Fibroblast of villous mesenchyme (primary cell): ENCODE results near the gene BNIPL. TPM values are rescaled to one million over a fixed set of nuclear protein-coding genes. Genes with fewer than 3 reads are reported as not detected.

Experiments
- DNase-seq: peaks from one replicate; pipeline ENCODE4 v3.0.0-alpha.2; 2010; ENCODE audit warnings: low read depth
- H3K4me3 ChIP-seq: 2 replicates; pipeline ENCODE4 v1.5.1; 2011; ENCODE audit warnings: low read depth, mild to moderate bottlenecking, low read length
- total RNA-seq: library from RNA; depleted of rRNA; stranded (reverse); fragments of >200 nt; gene quantifications from 2 replicates; pipeline ENCODE4 v1.2.3, GENCODE V29; 2012
- TF ChIP-seq, protein P1 (sequence below): IDR thresholded peaks from 2 replicates; pipeline ENCODE4 v1.5.1; 2012; ENCODE audit warnings: low read depth, mild to moderate bottlenecking, low read length; ENCODE audit not compliant: insufficient read depth

BNIPL gene
- total RNA-seq, 1 donor, result under 0.01 TPM

DNA sequence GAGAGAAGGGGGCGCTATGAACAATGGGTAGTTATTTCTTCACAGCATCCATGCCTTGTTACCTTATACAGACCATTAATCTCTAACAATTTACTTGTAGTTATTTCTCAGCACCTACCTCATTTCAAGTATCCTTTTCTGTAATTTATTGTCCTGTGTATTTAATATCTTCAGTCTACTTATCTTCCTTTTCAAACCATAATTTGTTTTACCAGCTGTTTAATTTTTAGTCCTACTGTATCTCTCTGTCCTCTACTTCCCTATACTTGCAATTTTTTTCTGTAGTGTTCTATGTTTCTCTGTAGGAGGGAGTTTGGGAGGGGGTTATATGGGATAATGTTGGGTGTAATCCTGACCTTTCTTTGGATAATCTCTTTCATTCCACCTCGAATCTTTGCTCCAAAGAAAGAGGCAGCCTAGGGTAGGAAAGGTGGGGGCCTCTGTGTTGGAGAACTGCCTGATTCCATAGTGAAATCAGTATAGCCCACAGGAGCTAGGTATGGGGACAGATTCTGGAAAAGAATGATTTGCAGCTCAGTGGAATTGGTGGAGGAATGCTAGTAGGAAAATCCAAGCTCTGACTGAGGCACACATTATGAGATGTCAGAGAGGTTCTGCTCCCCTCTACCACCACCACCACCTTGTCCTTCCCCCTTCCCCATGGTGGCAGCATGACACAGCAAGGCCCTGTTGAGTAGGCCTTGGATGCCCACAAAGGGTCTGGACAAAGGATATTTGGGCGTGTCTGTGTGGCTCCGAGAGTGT is 24.5 kb downstream of the BNIPL start:
- DNase-seq, result no peak

DNA sequence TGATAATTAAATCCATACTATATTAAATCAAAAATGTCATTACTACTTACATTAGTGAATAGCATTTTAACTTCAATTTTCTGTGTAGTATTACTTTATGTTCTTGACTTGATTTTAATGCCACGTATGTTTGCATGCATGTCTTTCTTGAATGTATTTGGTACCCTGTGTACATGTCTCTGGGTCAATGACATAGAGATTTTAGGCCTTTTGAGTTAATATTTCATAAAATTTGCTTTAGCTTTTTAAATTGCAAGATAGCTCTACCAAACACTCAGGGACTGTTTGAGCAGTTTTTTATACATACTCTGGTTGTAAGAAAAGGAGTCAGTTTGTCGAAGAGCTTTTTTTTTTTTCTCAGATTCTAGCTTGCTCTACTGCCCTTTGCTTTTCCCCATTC is 25.3 kb downstream of the BNIPL start:
- H3K4me3 ChIP-seq, result peak overlapping the region; percentile 15
- no peak for DNase-seq
- TF ChIP-seq, protein P1, sequence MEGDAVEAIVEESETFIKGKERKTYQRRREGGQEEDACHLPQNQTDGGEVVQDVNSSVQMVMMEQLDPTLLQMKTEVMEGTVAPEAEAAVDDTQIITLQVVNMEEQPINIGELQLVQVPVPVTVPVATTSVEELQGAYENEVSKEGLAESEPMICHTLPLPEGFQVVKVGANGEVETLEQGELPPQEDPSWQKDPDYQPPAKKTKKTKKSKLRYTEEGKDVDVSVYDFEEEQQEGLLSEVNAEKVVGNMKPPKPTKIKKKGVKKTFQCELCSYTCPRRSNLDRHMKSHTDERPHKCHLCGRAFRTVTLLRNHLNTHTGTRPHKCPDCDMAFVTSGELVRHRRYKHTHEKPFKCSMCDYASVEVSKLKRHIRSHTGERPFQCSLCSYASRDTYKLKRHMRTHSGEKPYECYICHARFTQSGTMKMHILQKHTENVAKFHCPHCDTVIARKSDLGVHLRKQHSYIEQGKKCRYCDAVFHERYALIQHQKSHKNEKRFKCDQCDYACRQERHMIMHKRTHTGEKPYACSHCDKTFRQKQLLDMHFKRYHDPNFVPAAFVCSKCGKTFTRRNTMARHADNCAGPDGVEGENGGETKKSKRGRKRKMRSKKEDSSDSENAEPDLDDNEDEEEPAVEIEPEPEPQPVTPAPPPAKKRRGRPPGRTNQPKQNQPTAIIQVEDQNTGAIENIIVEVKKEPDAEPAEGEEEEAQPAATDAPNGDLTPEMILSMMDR, result no peak

More for the DNA sequence above, 24.5 kb downstream of the BNIPL start:
- H3K4me3 ChIP-seq, result peak overlapping the region; percentile 78
- TF ChIP-seq, protein P1, result no peak

DNA sequence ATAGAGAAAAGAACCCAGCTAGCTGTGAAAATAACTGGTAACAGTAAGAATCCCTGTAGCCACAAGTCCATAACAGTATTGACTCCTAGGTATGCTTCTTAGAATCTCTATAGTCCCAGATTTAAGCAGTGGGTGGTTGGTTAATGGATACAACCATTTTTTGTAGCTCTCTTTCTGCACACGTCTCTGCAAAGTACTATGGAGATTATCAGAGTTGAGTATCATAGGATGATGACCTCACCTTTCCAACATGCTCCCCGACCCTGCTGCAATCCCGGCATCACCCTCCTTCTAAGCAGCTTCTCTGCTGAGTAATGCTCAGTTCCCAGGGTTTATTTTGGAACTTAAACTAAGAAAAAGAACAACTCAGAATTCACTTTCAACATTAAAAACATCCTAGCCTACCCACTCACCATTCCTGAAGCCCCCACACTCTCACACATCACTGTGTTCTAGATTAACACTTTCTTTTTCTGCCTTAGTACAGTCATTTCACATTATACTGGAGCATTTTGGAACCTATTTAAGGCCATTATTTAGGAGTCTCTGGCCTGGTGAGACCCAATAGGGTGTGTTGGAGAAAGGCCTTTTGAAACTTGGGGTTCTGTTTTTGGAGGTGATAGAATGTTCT is 26.5 kb downstream of the BNIPL start:
- TF ChIP-seq, protein P1, result no peak
- no peak overlapping the region for H3K4me3 ChIP-seq
- peak; percentile 87 for DNase-seq

DNA sequence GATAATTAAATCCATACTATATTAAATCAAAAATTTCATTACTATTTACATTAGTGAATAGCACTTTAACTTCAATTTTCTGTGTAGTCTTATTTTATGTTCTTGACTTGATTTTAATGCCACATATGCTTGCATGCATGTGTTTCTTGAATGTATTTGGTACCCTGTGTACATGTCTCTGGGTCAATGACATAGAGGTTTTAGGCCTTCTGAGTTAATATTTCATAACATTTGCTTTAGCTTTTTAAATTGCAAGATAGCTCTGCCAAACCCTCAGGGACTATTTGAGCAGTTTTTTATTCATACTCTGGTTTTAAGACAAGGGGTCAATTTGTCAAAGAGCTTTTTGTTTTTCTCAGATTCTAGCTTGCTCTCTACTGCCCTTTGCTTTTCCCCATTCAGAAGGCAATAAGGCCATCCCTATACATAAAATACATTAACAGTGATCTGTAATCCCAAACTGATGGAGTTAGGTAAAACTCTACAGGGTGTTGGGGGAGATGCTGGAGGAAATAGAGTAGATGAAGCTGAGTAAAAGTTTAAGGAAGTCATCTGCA is 28.8 kb downstream of the BNIPL start:
- no peak for DNase-seq
- TF ChIP-seq, protein P1, result no peak
- no peak overlapping the region for H3K4me3 ChIP-seq

DNA sequence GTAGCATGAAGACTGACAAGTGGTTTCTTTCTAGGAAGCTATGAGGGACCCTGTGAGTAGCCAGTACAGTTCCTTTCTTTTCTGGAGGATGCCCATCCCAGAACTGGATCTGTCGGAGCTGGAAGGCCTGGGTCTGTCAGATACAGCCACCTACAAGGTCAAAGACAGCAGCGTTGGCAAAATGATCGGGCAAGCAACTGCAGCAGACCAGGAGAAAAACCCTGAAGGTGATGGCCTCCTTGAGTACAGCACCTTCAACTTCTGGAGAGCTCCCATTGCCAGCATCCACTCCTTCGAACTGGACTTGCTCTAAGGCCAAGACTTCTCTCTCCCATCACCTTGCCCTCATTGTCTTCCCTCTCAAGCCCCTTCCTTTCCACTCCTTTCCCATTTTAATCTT is 30.8 kb downstream of the BNIPL start:
- DNase-seq, result no peak
- TF ChIP-seq, protein P1, result no peak
- no peak overlapping the region for H3K4me3 ChIP-seq

DNA sequence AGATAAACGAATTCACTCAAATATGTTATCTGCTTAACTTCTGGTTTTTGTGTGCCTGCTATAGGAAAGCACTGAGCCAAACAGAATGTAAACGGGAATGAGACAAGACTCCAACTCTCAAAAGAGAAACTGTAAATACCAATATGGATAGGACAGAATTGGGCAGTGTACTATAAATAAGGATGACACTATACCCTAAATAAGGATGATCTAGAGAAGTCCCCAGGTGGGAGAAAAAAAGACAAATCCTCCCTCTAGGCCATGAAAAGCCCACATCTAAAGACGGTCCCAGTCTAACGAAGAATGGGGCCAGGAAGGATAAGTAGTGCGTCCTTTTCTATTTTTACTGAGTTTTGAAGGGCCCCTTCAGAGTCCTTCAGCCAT is 32.7 kb downstream of the BNIPL start:
- no peak for DNase-seq
- H3K4me3 ChIP-seq, result no peak overlapping the region
- TF ChIP-seq, protein P1, result no peak
